Panc1 (cell line): ENCODE measurements around the gene IL1RAP. TPM values are rescaled to one million over a fixed set of nuclear protein-coding genes. Genes with fewer than 3 reads are reported as not detected.

Experiments
- ATAC-seq: fragments of 200-7000 bp; cut with Tn5 transposase; 2 replicates; pipeline ENCODE4 v1.9.1; 2020; ENCODE audit warnings: mild to moderate bottlenecking, moderate library complexity
- BruUV-seq: library from RNA; stranded (reverse); fragments of 400-500 nt; replicated peaks from 2 replicates; lab custom pipeline; 2021; lab: Mats Ljungman, UMichigan
- CTCF ChIA-PET: fragments of 300-600 bp; sonication (Branson Sonifier 250); formaldehyde crosslinking; loops from one replicate; lab custom pipeline; 2022; ENCODE audit warnings: antibody characterized with exemption; lab: Charles Lee
- POLR2A ChIA-PET: fragments of 300-600 bp; sonication (Branson Sonifier 250); formaldehyde crosslinking; loops from one replicate; lab custom pipeline; 2022; ENCODE audit warnings: antibody characterized with exemption; lab: Charles Lee
- DNase-seq: peaks from one replicate; pipeline ENCODE4 v3.0.0-alpha.2; 2010; ENCODE audit warnings: low read depth, low spot score
- H3K27ac ChIP-seq: 2 replicates; pipeline ENCODE4 v1.5.1; 2011; ENCODE audit warnings: mild to moderate bottlenecking, low read length, inconsistent platforms
- H3K27me3 ChIP-seq: fragments of 200-500 bp; sonication (Bioruptor generic); 2 replicates; pipeline ENCODE4 v1.6.0; 2014; ENCODE audit warnings: low read length, inconsistent platforms; ENCODE audit not compliant: control insufficient read depth, insufficient read depth
- H3K36me3 ChIP-seq: fragments of 200-500 bp; sonication (Bioruptor generic); 2 replicates; pipeline ENCODE4 v1.5.1; 2014; ENCODE audit warnings: inconsistent platforms, mild to moderate bottlenecking, low read length, moderate library complexity; ENCODE audit not compliant: control insufficient read depth, insufficient read depth
- H3K4me1 ChIP-seq: 2 replicates; pipeline ENCODE4 v1.5.1; 2011; ENCODE audit warnings: inconsistent platforms, mild to moderate bottlenecking, low read length, moderate library complexity; ENCODE audit not compliant: control insufficient read depth, insufficient read depth
- H3K4me3 ChIP-seq, 2 experiments: 2 replicates each; pipeline ENCODE4 v1.5.1; 2011 to 2012; ENCODE audit warnings: low read depth in 2 of 2, low read length in 2 of 2, mild to moderate bottlenecking in 2 of 2, inconsistent platforms in 1 of 2, moderate library complexity in 1 of 2
- H3K9me3 ChIP-seq: fragments of 200-500 bp; sonication (Bioruptor generic); 2 replicates; pipeline ENCODE4 v1.5.1; 2014; ENCODE audit warnings: low read depth, mild to moderate bottlenecking, inconsistent platforms, low read length, moderate library complexity; ENCODE audit not compliant: control insufficient read depth, insufficient read depth
- POLR2AphosphoS5 ChIP-seq: IDR thresholded peaks from 2 replicates; pipeline ENCODE4 v1.6.1; 2012; ENCODE audit warnings: mild to moderate bottlenecking, low read depth, low read length, moderate library complexity
- SIN3A ChIP-seq: IDR thresholded peaks from 2 replicates; pipeline ENCODE4 v1.6.1; 2012; ENCODE audit warnings: low read depth, mild to moderate bottlenecking, low read length, moderate library complexity, borderline replicate concordance; ENCODE audit not compliant: insufficient read depth
- TCF7L2 ChIP-seq: IDR thresholded peaks from 2 replicates; pipeline ENCODE4 v1.6.1; 2011; ENCODE audit warnings: mild to moderate bottlenecking, low read depth, low read length, inconsistent platforms
- in situ Hi-C: cut with HindIII; loops from 2 replicates; pipeline ENCODE4 v1.10.0; 2016; ENCODE audit warnings: low sequenced_read_pairs, low pct_unique_long_range_greater_than_20kb
- intact Hi-C: fragments of 100-400 bp; cut with micrococcal nuclease; formaldehyde crosslinking; loops from one replicate; pipeline ENCODE4 v1.10.0; 2022; ENCODE audit not compliant: unreplicated experiment
- total RNA-seq: library from RNA; stranded (reverse); gene quantifications from one replicate; pipeline ENCODE4 v1.2.1, GENCODE V29; 2021; ENCODE audit not compliant: unreplicated experiment
- TF ChIP-seq, protein P1 (sequence below): fragments of 450-650 bp; IDR thresholded peaks from 2 replicates; pipeline ENCODE4 v1.5.1; 2017; ENCODE audit warnings: mild to moderate bottlenecking
- TF ChIP-seq, protein P2 (sequence below), 2 experiments: IDR thresholded peaks; 2 replicates each; pipeline ENCODE4 v1.6.1; 2011 to 2012; ENCODE audit warnings: low read depth in 2 of 2, control low read depth in 1 of 2, low read length in 1 of 2, mild to moderate bottlenecking in 1 of 2, moderate library complexity in 1 of 2; ENCODE audit not compliant: insufficient read depth in 1 of 2

Gene IL1RAP
- total RNA-seq, 1 experiment from 2014 or later = 5.2 TPM

DNA sequence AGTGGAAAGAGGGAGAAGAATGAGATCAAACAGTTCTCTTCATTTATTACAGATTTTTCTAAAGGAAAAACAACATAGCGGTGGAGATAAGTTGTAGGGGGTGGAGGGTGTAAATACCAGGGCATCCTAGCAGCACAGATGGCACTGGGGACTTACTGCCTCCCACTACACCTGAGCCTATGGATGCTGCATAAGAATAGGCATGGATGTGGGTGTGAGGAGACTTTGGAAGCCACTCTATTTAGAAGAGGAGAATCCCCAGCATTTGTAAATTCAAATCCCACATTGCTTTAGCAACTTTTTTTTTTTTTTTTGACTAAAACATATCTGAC is 27.4 kb upstream of the IL1RAP start:
- ATAC-seq = no peak
- intact Hi-C loops = no loop called here
- Histone ChIP-seq H3K27me3 (no peaks in the 10 kb centered on the region), H3K36me3 (no peaks in the 10 kb centered on the region), H3K27ac (no peak overlapping the region), H3K9me3 (no peaks in the 10 kb centered on the region), H3K4me3 (no peak overlapping the region), H3K4me1 (no peaks in the 10 kb centered on the region)
- BruUV-seq = no TSS peak
- in situ Hi-C loops = no loop called here
- POLR2A ChIA-PET = no interaction called here
- CTCF ChIA-PET = no interaction called here
- no peak for TF ChIP-seq SIN3A
- TF ChIP-seq, protein P1, sequence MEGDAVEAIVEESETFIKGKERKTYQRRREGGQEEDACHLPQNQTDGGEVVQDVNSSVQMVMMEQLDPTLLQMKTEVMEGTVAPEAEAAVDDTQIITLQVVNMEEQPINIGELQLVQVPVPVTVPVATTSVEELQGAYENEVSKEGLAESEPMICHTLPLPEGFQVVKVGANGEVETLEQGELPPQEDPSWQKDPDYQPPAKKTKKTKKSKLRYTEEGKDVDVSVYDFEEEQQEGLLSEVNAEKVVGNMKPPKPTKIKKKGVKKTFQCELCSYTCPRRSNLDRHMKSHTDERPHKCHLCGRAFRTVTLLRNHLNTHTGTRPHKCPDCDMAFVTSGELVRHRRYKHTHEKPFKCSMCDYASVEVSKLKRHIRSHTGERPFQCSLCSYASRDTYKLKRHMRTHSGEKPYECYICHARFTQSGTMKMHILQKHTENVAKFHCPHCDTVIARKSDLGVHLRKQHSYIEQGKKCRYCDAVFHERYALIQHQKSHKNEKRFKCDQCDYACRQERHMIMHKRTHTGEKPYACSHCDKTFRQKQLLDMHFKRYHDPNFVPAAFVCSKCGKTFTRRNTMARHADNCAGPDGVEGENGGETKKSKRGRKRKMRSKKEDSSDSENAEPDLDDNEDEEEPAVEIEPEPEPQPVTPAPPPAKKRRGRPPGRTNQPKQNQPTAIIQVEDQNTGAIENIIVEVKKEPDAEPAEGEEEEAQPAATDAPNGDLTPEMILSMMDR = no peak
- TF ChIP-seq POLR2AphosphoS5 = no peak
- TF ChIP-seq, protein P2, sequence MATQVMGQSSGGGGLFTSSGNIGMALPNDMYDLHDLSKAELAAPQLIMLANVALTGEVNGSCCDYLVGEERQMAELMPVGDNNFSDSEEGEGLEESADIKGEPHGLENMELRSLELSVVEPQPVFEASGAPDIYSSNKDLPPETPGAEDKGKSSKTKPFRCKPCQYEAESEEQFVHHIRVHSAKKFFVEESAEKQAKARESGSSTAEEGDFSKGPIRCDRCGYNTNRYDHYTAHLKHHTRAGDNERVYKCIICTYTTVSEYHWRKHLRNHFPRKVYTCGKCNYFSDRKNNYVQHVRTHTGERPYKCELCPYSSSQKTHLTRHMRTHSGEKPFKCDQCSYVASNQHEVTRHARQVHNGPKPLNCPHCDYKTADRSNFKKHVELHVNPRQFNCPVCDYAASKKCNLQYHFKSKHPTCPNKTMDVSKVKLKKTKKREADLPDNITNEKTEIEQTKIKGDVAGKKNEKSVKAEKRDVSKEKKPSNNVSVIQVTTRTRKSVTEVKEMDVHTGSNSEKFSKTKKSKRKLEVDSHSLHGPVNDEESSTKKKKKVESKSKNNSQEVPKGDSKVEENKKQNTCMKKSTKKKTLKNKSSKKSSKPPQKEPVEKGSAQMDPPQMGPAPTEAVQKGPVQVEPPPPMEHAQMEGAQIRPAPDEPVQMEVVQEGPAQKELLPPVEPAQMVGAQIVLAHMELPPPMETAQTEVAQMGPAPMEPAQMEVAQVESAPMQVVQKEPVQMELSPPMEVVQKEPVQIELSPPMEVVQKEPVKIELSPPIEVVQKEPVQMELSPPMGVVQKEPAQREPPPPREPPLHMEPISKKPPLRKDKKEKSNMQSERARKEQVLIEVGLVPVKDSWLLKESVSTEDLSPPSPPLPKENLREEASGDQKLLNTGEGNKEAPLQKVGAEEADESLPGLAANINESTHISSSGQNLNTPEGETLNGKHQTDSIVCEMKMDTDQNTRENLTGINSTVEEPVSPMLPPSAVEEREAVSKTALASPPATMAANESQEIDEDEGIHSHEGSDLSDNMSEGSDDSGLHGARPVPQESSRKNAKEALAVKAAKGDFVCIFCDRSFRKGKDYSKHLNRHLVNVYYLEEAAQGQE (IDR thresholded peaks at IDR 0.05; ENCODE audit: insufficient read depth in 1 of 2, low read depth in 2 of 2, low read length in 1 of 2) = no peak
- TF ChIP-seq TCF7L2 = no peak
- no peak for DNase-seq

DNA sequence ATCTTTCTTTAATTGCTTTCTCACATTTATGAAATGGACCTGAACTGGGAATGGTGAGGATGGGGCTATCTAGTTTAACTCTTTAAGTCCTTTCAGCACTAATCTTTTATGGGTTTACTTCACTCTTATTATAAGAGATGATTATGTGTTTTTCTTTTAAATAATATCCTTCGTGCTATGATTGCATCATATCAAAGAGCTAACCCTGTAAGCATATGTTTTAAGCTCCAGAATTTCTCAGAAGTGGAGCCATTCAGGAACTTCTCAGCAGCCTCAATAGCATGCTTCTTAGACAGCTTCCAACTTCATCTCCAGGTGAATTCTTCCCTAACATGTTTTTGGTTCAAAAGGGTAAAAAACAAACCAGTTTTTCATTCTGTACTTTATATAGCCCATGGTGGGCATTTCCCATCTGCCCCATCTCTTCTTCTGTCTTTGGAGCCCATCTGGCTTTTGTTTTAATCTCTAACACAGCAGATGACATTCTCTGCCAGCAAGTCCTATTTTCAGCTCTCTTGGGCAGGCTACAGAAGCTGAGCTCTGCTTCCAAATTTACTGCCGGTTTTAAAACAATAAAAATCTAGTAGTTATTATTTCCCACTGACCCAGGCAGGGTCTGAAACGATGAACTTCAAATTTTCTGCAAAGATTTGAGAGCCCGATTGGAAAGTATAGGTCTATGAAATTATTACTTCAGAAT is 26.8 kb upstream of the IL1RAP start:
- no TSS peak for BruUV-seq
- H3K4me1 ChIP-seq = no peaks in the 10 kb centered on the region
- POLR2A ChIA-PET = no interaction called here
- H3K27me3 ChIP-seq = no peaks in the 10 kb centered on the region
- no peak overlapping the region for H3K27ac ChIP-seq
- in situ Hi-C loops (no loop called here), intact Hi-C loops (no loop called here)
- no peak overlapping the region for H3K4me3 ChIP-seq
- ATAC-seq (no peak), DNase-seq (no peak)
- no peaks in the 10 kb centered on the region for H3K36me3 ChIP-seq
- no peaks in the 10 kb centered on the region for H3K9me3 ChIP-seq
- CTCF ChIA-PET = no interaction called here
- no peak for TF ChIP-seq TCF7L2
- TF ChIP-seq SIN3A = no peak
- TF ChIP-seq, protein P1 = no peak
- no peak for TF ChIP-seq POLR2AphosphoS5
- TF ChIP-seq, protein P2 (IDR thresholded peaks at IDR 0.05; ENCODE audit: insufficient read depth in 1 of 2, low read depth in 2 of 2, low read length in 1 of 2) = no peak
